HG03108 (cell line): ENCODE measurements around the gene ATP4B.

Source experiments
- ATAC-seq: cut with Tn5 transposase; IDR thresholded peaks from one replicate; pipeline ENCODE4 v1.9.1; 2021; ENCODE audit warnings: moderate library complexity; ENCODE audit not compliant: unreplicated experiment

ATP4B gene

GRCh38 chr13:113608967-113609533, 48.9 kb downstream of the ATP4B start:
- no peak for ATAC-seq

- ATAC-seq = no peak
Observed at GRCh38 chr13:113607889-113608635, 49.9 kb downstream of the ATP4B start.

- ATAC-seq = no peak
Observed at GRCh38 chr13:113607056-113607888, 50.7 kb downstream of the ATP4B start.

GRCh38 chr13:113605866-113606438, 52.0 kb downstream of the ATP4B start:
- ATAC-seq = no peak

- no peak for ATAC-seq
Observed at GRCh38 chr13:113605461-113605860, 52.5 kb downstream of the ATP4B start.

GRCh38 chr13:113604186-113604585, 53.8 kb downstream of the ATP4B start:
- ATAC-seq = no peak

GRCh38 chr13:113603116-113603710, 54.8 kb downstream of the ATP4B start:
- no peak for ATAC-seq

GRCh38 chr13:113602291-113602988, 55.6 kb downstream of the ATP4B start:
- ATAC-seq = no peak

GRCh38 chr13:113601166-113602070, 56.6 kb downstream of the ATP4B start:
- ATAC-seq = no peak

- ATAC-seq = no peak
Observed at GRCh38 chr13:113599391-113599790, 58.6 kb downstream of the ATP4B start.
